IMR-90 (cell line): ENCODE results near the gene NMBR. TPM values are rescaled to one million over a fixed set of nuclear protein-coding genes. Genes with fewer than 3 reads are reported as not detected.

Source experiments
- ATAC-seq: fragments of 200-7000 bp; cut with Tn5 transposase; 2 replicates; pipeline ENCODE4 v1.9.1; 2020; ENCODE audit warnings: low read depth, mild to moderate bottlenecking, moderate library complexity
- BruUV-seq: library from RNA; stranded (reverse); fragments of 400-500 nt; replicated peaks from 2 replicates; lab custom pipeline; 2021; lab: Mats Ljungman, UMichigan
- CTCF ChIA-PET: fragments of 300-600 bp; formaldehyde crosslinking; extraction: SDS; loops from one replicate; lab custom pipeline; 2021; ENCODE audit warnings: antibody characterized with exemption; lab: Yijun Ruan, JAX
- POLR2A ChIA-PET: fragments of 300-600 bp; sonication (Branson Sonifier 250); formaldehyde crosslinking; loops from one replicate; lab custom pipeline; 2022; ENCODE audit warnings: antibody characterized with exemption; ENCODE audit not compliant: unreplicated experiment; lab: Charles Lee
- DNase-seq: peaks from one replicate; pipeline ENCODE4 v3.0.0; 2013
- H2AFZ ChIP-seq: replicated peaks from 2 replicates; pipeline ENCODE3; 2013; ENCODE audit warnings: low read length, mild to moderate bottlenecking; ENCODE audit not compliant: poor library complexity
- H2AK5ac ChIP-seq: 2 replicates; pipeline ENCODE4 v1.6.1; 2013; ENCODE audit warnings: low read depth, low read length, inconsistent platforms
- H2AK9ac ChIP-seq: replicated peaks from 2 replicates; pipeline ENCODE3; 2013; ENCODE audit warnings: mild to moderate bottlenecking, low read depth, low read length, moderate library complexity; ENCODE audit not compliant: poor library complexity
- H2BK120ac ChIP-seq: 2 replicates; pipeline ENCODE4 v1.6.1; 2013; ENCODE audit warnings: low read depth, low read length, inconsistent platforms
- H2BK15ac ChIP-seq: 3 replicates; pipeline ENCODE4 v1.6.1; 2013; ENCODE audit warnings: low read depth, low read length, inconsistent platforms
- H2BK20ac ChIP-seq: 2 replicates; pipeline ENCODE4 v1.6.1; 2013; ENCODE audit warnings: low read depth, mild to moderate bottlenecking, inconsistent platforms, low read length, moderate library complexity
- H2BK5ac ChIP-seq: 2 replicates; pipeline ENCODE4 v1.6.1; 2013; ENCODE audit warnings: mild to moderate bottlenecking, low read depth, low read length, inconsistent platforms; ENCODE audit not compliant: poor library complexity, severe bottlenecking
- H3K14ac ChIP-seq: replicated peaks from 2 replicates; pipeline ENCODE4 v1.6.1; 2013; ENCODE audit warnings: low read depth, low read length, inconsistent platforms
- H3K18ac ChIP-seq: 2 replicates; pipeline ENCODE4 v1.6.1; 2013; ENCODE audit warnings: low read depth, low read length, control low read depth
- H3K23ac ChIP-seq: 2 replicates; pipeline ENCODE4 v1.6.1; 2013; ENCODE audit warnings: low read depth, low read length, inconsistent platforms
- H3K27ac ChIP-seq: 2 replicates; pipeline ENCODE4 v1.5.1; 2013; ENCODE audit warnings: mild to moderate bottlenecking, control low read depth, low read length; ENCODE audit not compliant: insufficient read depth
- H3K27me3 ChIP-seq: 2 replicates; pipeline ENCODE4 v1.6.1; 2013; ENCODE audit warnings: low read length; ENCODE audit not compliant: control insufficient read depth, insufficient read depth
- H3K36me3 ChIP-seq: 2 replicates; pipeline ENCODE4 v1.6.1; 2013; ENCODE audit warnings: low read length, mixed read lengths; ENCODE audit not compliant: control insufficient read depth, insufficient read depth
- H3K4ac ChIP-seq: 2 replicates; pipeline ENCODE4 v1.6.1; 2013; ENCODE audit warnings: low read depth, low read length, inconsistent platforms
- H3K4me1 ChIP-seq: 2 replicates; pipeline ENCODE4 v1.6.1; 2013; ENCODE audit warnings: low read length, mixed read lengths; ENCODE audit not compliant: control insufficient read depth, insufficient read depth
- H3K4me2 ChIP-seq: 2 replicates; pipeline ENCODE4 v1.6.1; 2013; ENCODE audit warnings: low read depth, mild to moderate bottlenecking, control low read depth, low read length, moderate library complexity
- H3K4me3 ChIP-seq: 2 replicates; pipeline ENCODE4 v1.5.1; 2013; ENCODE audit warnings: low read depth, mild to moderate bottlenecking, control low read depth, low read length, moderate library complexity; ENCODE audit not compliant: insufficient read depth
- H3K56ac ChIP-seq: 2 replicates; pipeline ENCODE4 v1.6.1; 2013; ENCODE audit warnings: low read length, inconsistent platforms; ENCODE audit not compliant: insufficient read depth; ENCODE audit errors: extremely low read depth
- H3K79me1 ChIP-seq, 2 experiments: 2 replicates each; pipeline ENCODE4 v1.6.1; 2013; ENCODE audit warnings: low read length in 2 of 2, inconsistent platforms in 1 of 2, low read depth in 1 of 2
- H3K9ac ChIP-seq: 2 replicates; pipeline ENCODE4 v1.6.1; 2013; ENCODE audit warnings: low read depth, low read length, control low read depth
- H3K9me1 ChIP-seq: 2 replicates; pipeline ENCODE4 v1.6.1; 2013; ENCODE audit warnings: low read length, inconsistent platforms; ENCODE audit not compliant: insufficient read depth
- H3K9me3 ChIP-seq: 2 replicates; pipeline ENCODE4 v1.6.1; 2013; ENCODE audit warnings: low read length; ENCODE audit not compliant: control insufficient read depth, insufficient read depth
- H4K20me1 ChIP-seq: 2 replicates; pipeline ENCODE4 v1.6.1; 2013; ENCODE audit warnings: low read length, inconsistent platforms; ENCODE audit not compliant: insufficient read depth
- H4K5ac ChIP-seq: 2 replicates; pipeline ENCODE4 v1.6.1; 2013; ENCODE audit warnings: mild to moderate bottlenecking, low read depth, low read length, control low read depth
- H4K8ac ChIP-seq, 2 experiments: 2 replicates each; pipeline ENCODE4 v1.6.1; 2013; ENCODE audit warnings: low read depth in 2 of 2, low read length in 2 of 2, control low read depth in 1 of 2, inconsistent platforms in 1 of 2
- H4K91ac ChIP-seq: 2 replicates; pipeline ENCODE4 v1.6.1; 2013; ENCODE audit warnings: low read depth, low read length, inconsistent platforms; ENCODE audit not compliant: insufficient read depth
- CEBPB ChIP-seq: IDR thresholded peaks from 2 replicates; pipeline ENCODE4 v1.6.1; 2012; ENCODE audit warnings: low read depth, low read length, improper control_type of control experiment
- ELK1 ChIP-seq: fragments of 150-350 bp; IDR thresholded peaks from 2 replicates; pipeline ENCODE4 v1.6.1; 2016; ENCODE audit warnings: low read depth, mild to moderate bottlenecking, low read length, moderate library complexity, borderline replicate concordance
- MXI1 ChIP-seq: IDR thresholded peaks from 2 replicates; pipeline ENCODE4 v1.6.1; 2012; ENCODE audit warnings: low read depth, mild to moderate bottlenecking, low read length, moderate library complexity, borderline replicate concordance
- NFE2L2 ChIP-seq: fragments of 150-350 bp; IDR thresholded peaks from 2 replicates; pipeline ENCODE4 v1.6.1; 2016; ENCODE audit warnings: low read depth, mild to moderate bottlenecking, low read length
- POLR2A ChIP-seq: IDR thresholded peaks from 2 replicates; pipeline ENCODE4 v1.6.1; 2012; ENCODE audit warnings: mild to moderate bottlenecking, low read depth, low read length
- RAD21 ChIP-seq: IDR thresholded peaks from 2 replicates; pipeline ENCODE4 v1.6.1; 2012; ENCODE audit warnings: low read length, improper control_type of control experiment
- RCOR1 ChIP-seq: IDR thresholded peaks from 2 replicates; pipeline ENCODE4 v1.6.1; 2012; ENCODE audit warnings: mild to moderate bottlenecking, low read length, improper control_type of control experiment; ENCODE audit not compliant: insufficient replicate concordance
- WGBS, 2 experiments: methylation state at CpG; one replicate each; pipeline versions ENCODE4 v1.1.5 to v1.1.7; 2013; ENCODE audit warnings: missing lambda C conversion rate in 2 of 2; ENCODE audit not compliant: insufficient read length in 1 of 2; ENCODE audit errors: extremely low coverage in 2 of 2; 5-methylcytosine and 5-hydroxymethylcytosine counted together
- dilution Hi-C: fragments of 300-500 bp; cut with HindIII; formaldehyde crosslinking; loops from one replicate; pipeline ENCODE4 v1.14.3; 2018; ENCODE audit warnings: low sequenced_read_pairs; ENCODE audit not compliant: unreplicated experiment
- in situ Hi-C: fragments of 300-500 bp; cut with MboI; formaldehyde crosslinking; loops from 3 replicates; pipeline ENCODE4 v1.14.3; 2019; ENCODE audit warnings: low sequenced_read_pairs, inconsistent platforms, mixed read lengths
- intact Hi-C: fragments of 100-400 bp; cut with micrococcal nuclease; formaldehyde crosslinking; loops from 2 replicates; pipeline ENCODE4 v1.10.0; 2022
- polyA plus RNA-seq, 3 experiments: library from polyadenylated mRNA; depleted of rRNA; stranded (reverse); fragments of >200 nt; gene quantifications; 2 replicates each; pipeline ENCODE4 v1.2.3, GENCODE V29; 2012; ENCODE audit warnings: low replicate concordance in 1 of 3
- total RNA-seq: library from RNA; depleted of rRNA; stranded (reverse); fragments of >200 nt; gene quantifications from 2 replicates; pipeline ENCODE4 v1.2.3, GENCODE V29; 2012

NMBR gene
- total and polyA plus RNA-seq, 2 of the 4 experiments (the other 2 are of a cell fraction) = not detected

- no peak overlapping the region for H3K9ac ChIP-seq
- TF ChIP-seq NFE2L2 (no peak), RAD21 (no peak), POLR2A (no peak), CEBPB (no peak), ELK1 (no peak), MXI1 (no peak), RCOR1 (no peak)
- H4K8ac ChIP-seq = no peak overlapping the region
- dilution Hi-C loops = no loop called here
- no peak overlapping the region for H3K23ac ChIP-seq
- H3K14ac ChIP-seq = no peak overlapping the region
- no peak overlapping the region for H3K18ac ChIP-seq
- no peaks in the 10 kb centered on the region for H3K4me1 ChIP-seq
- BruUV-seq = no TSS peak
- ATAC-seq (peak; percentile 37; the same call in 1 of the 2 replicates), DNase-seq (no peak)
- peaks cover 2% of the 10 kb centered on the region for H3K36me3 ChIP-seq
- no peak overlapping the region for H2BK20ac ChIP-seq
- H3K79me1 ChIP-seq = peaks cover 17 to 40% of the 10 kb centered on the region in 2 experiments
- intact Hi-C loops = loop anchor here (5.0 kb wide), 1 partner anchor 37 kb away; no protein-coding TSS in a partner anchor
- WGBS, 2 experiments = 100% methylated on average over 1 of the region's 4 CpGs; no CpG with 5 or more reads in 1 of the 2 experiments
- no peak overlapping the region for H3K4ac ChIP-seq
- no peak overlapping the region for H3K4me3 ChIP-seq
- no peak overlapping the region for H3K56ac ChIP-seq
- no peaks in the 10 kb centered on the region for H3K27me3 ChIP-seq
- H2AK5ac ChIP-seq = no peak overlapping the region
- H3K4me2 ChIP-seq = peak overlapping the region; percentile 7; the same call in 1 of the 2 replicates
- no peak overlapping the region for H2BK120ac ChIP-seq
- H2BK5ac ChIP-seq = no peak overlapping the region
- peaks cover 18% of the 10 kb centered on the region; the same call in 1 of the 2 replicates for H4K20me1 ChIP-seq
- H4K91ac ChIP-seq = no peak overlapping the region
- POLR2A ChIA-PET = no interaction called here
- H2AFZ ChIP-seq = no peak overlapping the region
- in situ Hi-C loops = no loop called here
- no peaks in the 10 kb centered on the region; the same call in 1 of the 2 replicates for H3K9me1 ChIP-seq
- no peak overlapping the region for H2AK9ac ChIP-seq
- H3K27ac ChIP-seq = no peak overlapping the region
- CTCF ChIA-PET = interaction anchor here (1.3 kb wide), 1 partner anchor 32 kb away, joined by 3 read pairs; no protein-coding TSS in a partner anchor
- H2BK15ac ChIP-seq = no peak overlapping the region
- no peaks in the 10 kb centered on the region for H3K9me3 ChIP-seq
- H4K5ac ChIP-seq = no peak overlapping the region
Measured at GRCh38 chr6:142165227-142165626, 18.3 kb upstream of the NMBR start.
